Prostate gland (tissue), 2 donors: ENCODE results near the gene CELSR3.

Experiments used
- CTCF ChIP-seq, 4 experiments: fragments of 200-600 bp in 2 of 4; fragments of 450-650 bp in 2 of 4; sonication (generic) in 2 of 4; IDR thresholded peaks; 1 replicate in 3 of 4; 2 replicates in 1 of 4; pipeline ENCODE4 v1.5.1; 2016 to 2019; ENCODE audit warnings: antibody characterized with exemption in 4 of 4, mild to moderate bottlenecking in 2 of 4, moderate library complexity in 2 of 4
- POLR2A ChIP-seq: fragments of 450-650 bp; IDR thresholded peaks from one replicate; pipeline ENCODE4 v1.6.1; 2016; ENCODE audit warnings: antibody characterized with exemption, mild to moderate bottlenecking

DNA sequence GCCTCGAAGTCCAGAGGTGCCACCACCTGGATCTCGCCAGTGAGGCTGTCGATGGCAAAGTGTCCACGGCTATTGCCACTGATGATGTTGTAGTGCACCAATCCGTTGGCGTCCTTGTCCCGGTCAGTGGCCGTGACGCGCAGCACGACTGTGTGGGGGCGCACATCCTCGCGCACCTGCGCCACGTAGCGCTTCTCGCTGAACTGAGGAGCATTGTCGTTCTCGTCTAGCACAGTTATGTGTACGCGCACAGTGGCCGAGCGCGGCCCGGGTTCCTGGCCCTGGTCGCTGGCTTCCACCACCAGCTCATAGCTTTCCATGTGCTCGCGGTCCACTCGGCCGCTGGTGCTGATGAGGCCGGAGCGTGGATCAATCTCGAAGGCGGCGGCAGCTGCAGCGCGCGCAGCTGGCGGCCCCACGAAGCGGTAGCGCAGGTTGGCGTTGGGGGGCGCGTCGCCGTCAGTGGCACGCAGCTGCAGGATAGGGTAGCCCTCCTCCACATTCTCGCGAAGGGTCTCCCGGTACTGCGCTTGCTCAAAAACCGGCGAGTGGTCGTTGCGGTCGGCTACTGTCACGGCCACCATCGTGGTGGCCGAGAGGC, 1.8 kb downstream of the CELSR3 start:
- TF ChIP-seq CTCF (IDR thresholded peaks at IDR 0.05) (no peak), POLR2A (no peak)
